ENCODE data around the gene APPL1. TPM values are rescaled to one million over a fixed set of nuclear protein-coding genes. Genes with fewer than 3 reads are reported as not detected.

Gene APPL1
- total and polyA plus RNA-seq, 2 of the 13 experiments (the other 11 are each of a cell fraction or from before 2014, with no cell fraction given), result 14.3 to 29.0 TPM

- TF ChIP-seq ZNF317 (CRISPR knock-in tag; IDR thresholded peaks at IDR 0.05) (0 out of 2 replicates have a peak, but pooled peaks have one; percentile 45), GLMP (CRISPR knock-in tag; IDR thresholded peaks at IDR 0.05; ENCODE audit: borderline replicate concordance) (no peak), ZNF235 (CRISPR knock-in tag; IDR thresholded peaks at IDR 0.05; ENCODE audit: borderline replicate concordance) (no peak; the same call in 1 of the 2 replicates), IKZF5 (CRISPR knock-in tag; IDR thresholded peaks at IDR 0.05) (peak; percentile 83), IKZF1 (IDR thresholded peaks at IDR 0.05) (no peak), RFX3 (CRISPR knock-in tag; IDR thresholded peaks at IDR 0.05) (no peak), MAFK (conservative IDR thresholded peaks at IDR 0.05 in 1 of 2, IDR thresholded peaks at IDR 0.05 in 1 of 2; ENCODE audit: low read length in 2 of 2) (no peak), KDM5B (CRISPR knock-in tag; IDR thresholded peaks at IDR 0.05; ENCODE audit: borderline replicate concordance) (peak; percentile 93), YY1 (IDR thresholded peaks at IDR 0.05; ENCODE audit: insufficient read depth, insufficient replicate concordance, low read depth, low read length) (peak; percentile 40), ZBTB8A (CRISPR knock-in tag; IDR thresholded peaks at IDR 0.05; ENCODE audit: borderline replicate concordance, low read depth) (peak; percentile 64; the same call in 1 of the 2 replicates), MIER3 (CRISPR knock-in tag; IDR thresholded peaks at IDR 0.05; ENCODE audit: borderline replicate concordance) (0 out of 2 replicates have a peak, but pooled peaks have one; percentile 36), HNRNPK (IDR thresholded peaks at IDR 0.05; ENCODE audit: low read depth, low read length, poor library complexity, severe bottlenecking) (peak; percentile 83), TBX2 (CRISPR knock-in tag; IDR thresholded peaks at IDR 0.05; ENCODE audit: borderline replicate concordance) (peak; percentile 87), E2F1 (CRISPR knock-in tag; IDR thresholded peaks at IDR 0.05) (peak; percentile 76; the same call in 1 of the 2 replicates), ZNF460 (CRISPR knock-in tag; IDR thresholded peaks at IDR 0.05; ENCODE audit: borderline replicate concordance) (no peak), MNT (IDR thresholded peaks at IDR 0.05) (no peak), RARG (CRISPR knock-in tag; IDR thresholded peaks at IDR 0.05; ENCODE audit: low read depth) (no peak), ZFP82 (CRISPR knock-in tag; IDR thresholded peaks at IDR 0.05; ENCODE audit: borderline replicate concordance) (peak; percentile 96), HDAC2 (CRISPR knock-in tag; IDR thresholded peaks at IDR 0.05) (no peak), GTF2F1 (IDR thresholded peaks at IDR 0.05; ENCODE audit: low read length) (no peak), ZBTB49 (CRISPR knock-in tag; IDR thresholded peaks at IDR 0.05; ENCODE audit: borderline replicate concordance) (no peak), ZNF234 (CRISPR knock-in tag; conservative IDR thresholded peaks at IDR 0.05) (no peak)
Observed at GRCh38 chr3:57227204-57227929, at the start of gene APPL1 (continued).

Measured in HepG2 (cell line).